H1 (cell line): ENCODE measurements around the gene NEK9. TPM values are rescaled to one million over a fixed set of nuclear protein-coding genes. Genes with fewer than 3 reads are reported as not detected.

Experiments used
- KDM4A ChIP-seq: IDR thresholded peaks from one replicate; pipeline ENCODE4 v1.7.1; 2012; ENCODE audit warnings: low read depth, mild to moderate bottlenecking, moderate library complexity, low read length, inconsistent platforms; ENCODE audit not compliant: severe bottlenecking
- polyA plus RNA-seq, 7 experiments: library from polyadenylated mRNA; depleted of rRNA in 3 of 7; stranded (reverse) in 5 of 7; unstranded in 2 of 7; fragments of >200 nt in 5 of 7; fragments of 200-250 nt in 2 of 7; gene quantifications; 1 replicate in 5 of 7; 2 replicates in 1 of 7; 4 replicates in 1 of 7; pipeline versions ENCODE4 v1.2.1 to v1.2.3, GENCODE V29; 2011 to 2013; ENCODE audit warnings: missing spikeins in 2 of 7, mixed read lengths in 2 of 7
- total RNA-seq: library from RNA; stranded (reverse); fragmentation: NEBNext Ultra II Directional; extraction: Animal tissue kit (Norgen Biotek cat#: 25700); gene quantifications from 2 replicates; pipeline ENCODE4 v1.2.1, GENCODE V29; 2021

The NEK9 gene
- total and polyA plus RNA-seq, 2 of the 8 experiments (the other 6 are each of a cell fraction or from before 2014, with no cell fraction given), result 16.0 to 43.6 TPM

DNA sequence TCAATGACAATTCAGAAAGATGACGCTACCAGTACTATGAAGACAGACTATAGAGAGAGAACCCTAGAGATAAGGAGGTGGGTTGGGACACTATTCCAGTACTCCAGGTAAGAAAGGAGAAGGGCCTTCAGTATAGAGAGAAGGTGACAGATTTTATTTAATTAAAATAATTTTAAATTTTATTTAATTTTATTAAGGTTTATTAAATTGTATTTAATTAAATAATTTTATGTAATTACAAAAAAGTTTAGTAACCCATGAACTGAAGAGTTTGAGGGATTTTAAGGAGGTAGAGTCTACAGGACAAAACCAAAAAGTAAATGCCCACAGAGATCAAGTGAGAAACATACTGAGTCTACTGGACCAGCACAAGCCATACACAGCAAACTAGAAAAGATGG, 29.3 kb upstream of the NEK9 start (continued):
- no peak for TF ChIP-seq KDM4A
